Motor neuron (in vitro differentiated cells): ENCODE results near the gene ANKUB1. TPM values are rescaled to one million over a fixed set of nuclear protein-coding genes. Genes with fewer than 3 reads are reported as not detected.

Experiments
- total RNA-seq, 8 experiments: library from RNA; unstranded; fragments of 300-600 nt; gene quantifications; 2 replicates each; pipeline versions ENCODE4 v1.2.3 to v1.2.4, GENCODE V29; 2022

ANKUB1 gene
- total RNA-seq, 8 experiments from 2014 or later, result 0.36 to 3.1 (median 0.86) TPM; not detected in 2

Other genes with a start within 250 kb of the ANKUB1 start
- 100 to 1,000 TPM in 2 of 8 experiments, 10 to 100 TPM in 2, 1 to 10 TPM in 4; 3.1 to 267 (median 29.7) TPM for gene WWTR1, start 134.5 kb downstream of the ANKUB1 start, total RNA-seq
- gene COMMD2, start 40.1 kb downstream of the ANKUB1 start, total RNA-seq, result 10 to 100 TPM; 22.7 to 46.3 (median 29.3) TPM
- gene RNF13, start 20.7 kb upstream of the ANKUB1 start, total RNA-seq, result 100 to 1,000 TPM in 1 of 8 experiments, 10 to 100 TPM in 7; 22.5 to 112 (median 36.7) TPM
- gene PFN2, start 178.3 kb upstream of the ANKUB1 start, total RNA-seq, result 100 to 1,000 TPM; 128 to 297 (median 197) TPM